ENCODE data around the gene ZNF189.
A peak's percentile ranks its signal among the peaks of the same experiment; 100 is the strongest.

ZNF189 gene

DNA sequence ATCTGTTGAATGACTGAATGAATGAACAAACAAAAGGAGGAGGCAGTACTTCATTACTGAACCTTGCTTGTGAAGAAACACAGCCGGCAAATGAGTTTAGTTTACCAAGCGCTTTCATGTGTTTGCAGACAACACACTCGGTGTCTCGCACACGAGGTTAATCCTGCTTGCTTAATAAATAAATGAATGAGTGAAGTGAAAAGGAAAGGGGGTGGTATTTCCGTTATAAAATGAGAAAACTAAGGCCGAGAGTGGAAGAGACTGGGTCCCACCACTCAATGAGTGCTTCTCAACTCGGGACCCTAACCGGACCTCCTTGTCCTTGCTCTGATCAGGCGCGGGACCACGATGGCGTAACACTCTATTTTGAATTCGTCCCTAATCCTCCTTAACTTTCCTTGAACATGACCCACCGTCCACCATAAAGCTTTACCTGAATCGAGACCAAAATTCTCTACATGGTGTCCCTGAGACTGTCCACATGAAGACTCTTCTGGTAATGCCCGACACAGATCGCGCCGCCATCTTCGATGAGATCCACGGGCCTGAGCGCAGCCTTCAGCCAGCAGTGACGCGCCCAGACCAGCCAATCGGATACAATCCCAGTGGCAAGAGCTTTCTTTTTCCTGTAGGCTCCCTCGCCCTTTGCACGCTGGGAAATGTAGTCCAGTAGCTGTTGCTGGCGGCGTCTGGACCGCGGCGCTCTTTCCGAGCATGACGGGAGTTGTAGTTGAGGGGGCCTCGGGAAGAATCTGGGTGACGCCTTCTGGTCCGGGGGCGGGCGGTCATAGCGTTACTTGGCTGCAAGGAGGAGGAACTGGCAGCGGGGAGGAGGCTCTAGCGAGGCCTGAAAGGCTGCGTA is at the start of gene ZNF189, which contains the start of gene MRPL50:
TSS of gene ZNF189 (plus strand) at position 784 of the 862 bp plus-strand sequence. CDS start 306 bp downstream, outside the sequence.
TSS of gene MRPL50 (minus strand) at position 551 of the 862 bp plus-strand sequence. CDS start at position 525, 26 bp downstream.
- Histone ChIP-seq H3K27ac (peak within 1 kb of the TSS; percentile 85), H3K36me3 (peaks cover 66% of the 10 kb centered on the region), H3K9me3 (ENCODE audit: severe bottlenecking) (no peaks in the 10 kb centered on the region), H3K27me3 (ENCODE audit: insufficient read depth, low read depth, severe bottlenecking) (no peaks in the 10 kb centered on the region), H3K4me3 (ENCODE audit: low read depth, low read length) (peak within 1 kb of the TSS; percentile 78)
- peak; percentile 99 for DNase-seq
- TF ChIP-seq, protein P1, sequence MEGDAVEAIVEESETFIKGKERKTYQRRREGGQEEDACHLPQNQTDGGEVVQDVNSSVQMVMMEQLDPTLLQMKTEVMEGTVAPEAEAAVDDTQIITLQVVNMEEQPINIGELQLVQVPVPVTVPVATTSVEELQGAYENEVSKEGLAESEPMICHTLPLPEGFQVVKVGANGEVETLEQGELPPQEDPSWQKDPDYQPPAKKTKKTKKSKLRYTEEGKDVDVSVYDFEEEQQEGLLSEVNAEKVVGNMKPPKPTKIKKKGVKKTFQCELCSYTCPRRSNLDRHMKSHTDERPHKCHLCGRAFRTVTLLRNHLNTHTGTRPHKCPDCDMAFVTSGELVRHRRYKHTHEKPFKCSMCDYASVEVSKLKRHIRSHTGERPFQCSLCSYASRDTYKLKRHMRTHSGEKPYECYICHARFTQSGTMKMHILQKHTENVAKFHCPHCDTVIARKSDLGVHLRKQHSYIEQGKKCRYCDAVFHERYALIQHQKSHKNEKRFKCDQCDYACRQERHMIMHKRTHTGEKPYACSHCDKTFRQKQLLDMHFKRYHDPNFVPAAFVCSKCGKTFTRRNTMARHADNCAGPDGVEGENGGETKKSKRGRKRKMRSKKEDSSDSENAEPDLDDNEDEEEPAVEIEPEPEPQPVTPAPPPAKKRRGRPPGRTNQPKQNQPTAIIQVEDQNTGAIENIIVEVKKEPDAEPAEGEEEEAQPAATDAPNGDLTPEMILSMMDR (IDR thresholded peaks at IDR 0.05; ENCODE audit: low read depth, low read length): no peak

DNA sequence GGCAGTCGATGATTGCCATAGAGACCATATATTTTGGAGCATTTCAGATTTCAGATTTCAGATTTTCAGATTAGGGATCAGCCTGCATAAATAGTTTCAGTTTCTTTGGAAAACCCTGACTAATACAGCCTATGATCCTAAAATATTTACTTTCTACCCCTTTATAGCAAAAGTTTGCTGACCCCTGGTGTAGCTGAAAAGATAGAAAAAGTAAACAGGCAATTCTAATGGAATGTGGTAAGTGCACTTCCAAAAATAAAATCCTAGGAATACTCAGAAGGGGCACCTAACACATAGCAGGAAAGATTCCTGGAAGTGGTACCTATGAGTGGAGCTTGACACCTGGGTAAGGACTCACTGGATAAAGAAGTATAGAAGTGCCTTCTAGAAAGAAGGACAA is 48.4 kb upstream of the ZNF189 start:
- H3K9me3 ChIP-seq (ENCODE audit: severe bottlenecking): no peaks in the 10 kb centered on the region

GRCh38 chr9:101352892-101353463 is 45.7 kb upstream of the ZNF189 start:
- H3K4me3 ChIP-seq (ENCODE audit: low read depth, low read length): no peak overlapping the region
- no peak for DNase-seq
- no peaks in the 10 kb centered on the region for H3K36me3 ChIP-seq
- H3K27ac ChIP-seq: no peak overlapping the region
- H3K27me3 ChIP-seq (ENCODE audit: insufficient read depth, low read depth, severe bottlenecking): no peaks in the 10 kb centered on the region
- no peaks in the 10 kb centered on the region for H3K9me3 ChIP-seq (ENCODE audit: severe bottlenecking)
- TF ChIP-seq, protein P1 (IDR thresholded peaks at IDR 0.05; ENCODE audit: low read depth, low read length): no peak

More for the DNA sequence above, 48.4 kb upstream of the ZNF189 start:
- H3K27ac ChIP-seq: no peak overlapping the region
- TF ChIP-seq, protein P1 (IDR thresholded peaks at IDR 0.05; ENCODE audit: low read depth, low read length): no peak
- DNase-seq: no peak
- no peaks in the 10 kb centered on the region for H3K27me3 ChIP-seq (ENCODE audit: insufficient read depth, low read depth, severe bottlenecking)
- no peaks in the 10 kb centered on the region for H3K36me3 ChIP-seq
- H3K4me3 ChIP-seq (ENCODE audit: low read depth, low read length): no peak overlapping the region

DNA sequence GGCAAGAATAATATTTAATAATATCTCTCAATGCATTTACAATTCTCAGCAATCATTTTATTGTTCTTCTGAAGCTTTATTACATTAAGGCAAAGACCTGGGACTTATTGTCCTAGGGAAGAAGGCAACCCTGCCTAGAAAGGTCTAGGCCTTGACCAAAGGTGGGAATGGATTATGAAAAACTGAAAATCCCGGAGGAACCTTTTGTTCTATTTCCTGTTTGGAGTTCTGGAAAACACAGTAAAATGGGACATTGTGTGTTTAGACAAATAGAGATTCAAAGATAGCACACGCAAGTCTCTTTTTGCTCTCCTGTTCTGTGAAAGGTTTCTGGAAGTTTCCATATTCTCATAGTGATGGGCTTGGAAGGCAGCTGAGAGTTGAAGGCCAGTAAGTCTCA is 45.0 kb upstream of the ZNF189 start:
- Histone ChIP-seq H3K27ac (no peak overlapping the region), H3K4me3 (ENCODE audit: low read depth, low read length) (no peak overlapping the region), H3K27me3 (ENCODE audit: insufficient read depth, low read depth, severe bottlenecking) (no peaks in the 10 kb centered on the region), H3K36me3 (no peaks in the 10 kb centered on the region), H3K9me3 (ENCODE audit: severe bottlenecking) (no peaks in the 10 kb centered on the region)
- TF ChIP-seq, protein P1 (IDR thresholded peaks at IDR 0.05; ENCODE audit: low read depth, low read length): no peak
- no peak for DNase-seq

- no peaks in the 10 kb centered on the region for H3K36me3 ChIP-seq
- no peak overlapping the region for H3K27ac ChIP-seq
- H3K4me3 ChIP-seq (ENCODE audit: low read depth, low read length): no peak overlapping the region
- H3K27me3 ChIP-seq (ENCODE audit: insufficient read depth, low read depth, severe bottlenecking): no peaks in the 10 kb centered on the region
- TF ChIP-seq, protein P1 (IDR thresholded peaks at IDR 0.05; ENCODE audit: low read depth, low read length): no peak
- H3K9me3 ChIP-seq (ENCODE audit: severe bottlenecking): no peaks in the 10 kb centered on the region
- no peak for DNase-seq
Measured at GRCh38 chr9:101354143-101354764, 44.4 kb upstream of the ZNF189 start.
